ENCODE results near the gene MAN1C1. TPM values are rescaled to one million over a fixed set of nuclear protein-coding genes. Genes with fewer than 3 reads are reported as not detected.

Gene MAN1C1
- total RNA-seq, 1 experiment from 2014 or later, result 1.5 TPM

- POLR2A ChIA-PET, result no interaction called here
- no peak for TF ChIP-seq SIN3A (IDR thresholded peaks at IDR 0.05; ENCODE audit: borderline replicate concordance, insufficient read depth, low read depth, low read length)
- TF ChIP-seq TCF7L2 (IDR thresholded peaks at IDR 0.05; ENCODE audit: low read depth, low read length), result no peak
- TF ChIP-seq POLR2AphosphoS5 (IDR thresholded peaks at IDR 0.05; ENCODE audit: low read depth, low read length), result no peak
- no peak for TF ChIP-seq REST (IDR thresholded peaks at IDR 0.05; ENCODE audit: insufficient read depth in 1 of 2, low read depth in 2 of 2, low read length in 1 of 2)
- TF ChIP-seq CTCF (IDR thresholded peaks at IDR 0.05), result no peak
- in situ Hi-C loops (cut with HindIII; ENCODE audit: low pct_unique_long_range_greater_than_20kb, low sequenced_read_pairs) (no loop called here), intact Hi-C loops (cut with micrococcal nuclease; ENCODE audit: unreplicated experiment) (no loop called here)
- no peak overlapping the region for H3K4me3 ChIP-seq (ENCODE audit: low read depth in 2 of 2, low read length in 2 of 2)
- CTCF ChIA-PET, result no interaction called here
- no peak for DNase-seq (ENCODE audit: low read depth, low spot score)
- no peaks in the 10 kb centered on the region for H3K36me3 ChIP-seq (ENCODE audit: control insufficient read depth, insufficient read depth, low read length)
- no TSS peak for BruUV-seq (replicated peaks)
- ATAC-seq, result no peak
- no peaks in the 10 kb centered on the region for H3K27me3 ChIP-seq (ENCODE audit: control insufficient read depth, insufficient read depth, low read length)
- no peaks in the 10 kb centered on the region for H3K9me3 ChIP-seq (ENCODE audit: control insufficient read depth, insufficient read depth, low read depth, low read length)
- no peak overlapping the region for H3K27ac ChIP-seq (ENCODE audit: low read length)
- peaks cover 5% of the 10 kb centered on the region for H3K4me1 ChIP-seq (ENCODE audit: control insufficient read depth, insufficient read depth, low read length)
Measured at GRCh38 chr1:25813071-25813733, 196.6 kb downstream of the MAN1C1 start.

- in situ Hi-C loops (cut with HindIII; ENCODE audit: low pct_unique_long_range_greater_than_20kb, low sequenced_read_pairs), result no loop called here
- no TSS peak for BruUV-seq (replicated peaks)
- Histone ChIP-seq H3K9me3 (ENCODE audit: control insufficient read depth, insufficient read depth, low read depth, low read length) (no peaks in the 10 kb centered on the region), H3K4me3 (ENCODE audit: low read depth in 2 of 2, low read length in 2 of 2) (no peak overlapping the region), H3K4me1 (ENCODE audit: control insufficient read depth, insufficient read depth, low read length) (peaks cover 12% of the 10 kb centered on the region), H3K27ac (ENCODE audit: low read length) (no peak overlapping the region), H3K36me3 (ENCODE audit: control insufficient read depth, insufficient read depth, low read length) (no peaks in the 10 kb centered on the region), H3K27me3 (ENCODE audit: control insufficient read depth, insufficient read depth, low read length) (no peaks in the 10 kb centered on the region)
- ChIA-PET CTCF (interaction anchor here (0.6 kb wide), 1 partner anchor 12 kb away, joined by 8 read pairs; no protein-coding TSS in a partner anchor), POLR2A (no interaction called here)
- no peak for TF ChIP-seq CTCF (IDR thresholded peaks at IDR 0.05)
- TF ChIP-seq SIN3A (IDR thresholded peaks at IDR 0.05; ENCODE audit: borderline replicate concordance, insufficient read depth, low read depth, low read length), result no peak
- TF ChIP-seq POLR2AphosphoS5 (IDR thresholded peaks at IDR 0.05; ENCODE audit: low read depth, low read length), result no peak
- TF ChIP-seq TCF7L2 (IDR thresholded peaks at IDR 0.05; ENCODE audit: low read depth, low read length), result no peak
- no peak for TF ChIP-seq REST (IDR thresholded peaks at IDR 0.05; ENCODE audit: insufficient read depth in 1 of 2, low read depth in 2 of 2, low read length in 1 of 2)
- DNase-seq (ENCODE audit: low read depth, low spot score) (no peak), ATAC-seq (no peak)
- intact Hi-C loops (cut with micrococcal nuclease; ENCODE audit: unreplicated experiment), result no loop called here
Measured at GRCh38 chr1:25813734-25814471, 197.3 kb downstream of the MAN1C1 start.
